HCT116 (cell line): Measurements from ENCODE around the gene SNX9. TPM values are rescaled to one million over a fixed set of nuclear protein-coding genes. Genes with fewer than 3 reads are reported as not detected.

Experiments used
- ATAC-seq: fragments of 200-7000 bp; cut with Tn5 transposase; 2 replicates; pipeline ENCODE4 v1.9.1; 2020; ENCODE audit warnings: mild to moderate bottlenecking, moderate library complexity
- BruUV-seq: library from RNA; stranded (reverse); fragments of 400-500 nt; replicated peaks from 2 replicates; lab custom pipeline; 2021; lab: Mats Ljungman, UMichigan
- CTCF ChIA-PET: fragments of 300-600 bp; sonication (Branson Sonifier 250); formaldehyde crosslinking; loops from one replicate; lab custom pipeline; 2021; ENCODE audit warnings: antibody characterized with exemption; lab: Charles Lee
- POLR2A ChIA-PET: fragments of 300-600, 350-600 bp; sonication (Branson Sonifier 250); formaldehyde crosslinking; loops from one replicate; lab custom pipeline; 2021; ENCODE audit warnings: antibody characterized with exemption; lab: Charles Lee
- RAD21 ChIA-PET, 2 experiments: fragments of 300-600 bp; sonication (Branson Sonifier 250); formaldehyde crosslinking; loops; one replicate each; lab custom pipeline; 2023; ENCODE audit warnings: low total read pairs in 2 of 2; ENCODE audit not compliant: uncharacterized antibody in 2 of 2, unreplicated experiment in 2 of 2, low non-redundant PET in 1 of 2; lab: Charles Lee
- DNase-seq: peaks from one replicate; pipeline ENCODE4 v3.0.0-alpha.2; 2010; ENCODE audit warnings: low read depth, low spot score
- H2AFZ ChIP-seq: fragments of 200-600 bp; shearing (Covaris generic), sonication (generic); 2 replicates; pipeline ENCODE4 v1.6.1; 2017; ENCODE audit warnings: low read depth, mixed run types, mixed read lengths, antibody characterized with exemption, low read length; ENCODE audit not compliant: poor library complexity, severe bottlenecking
- H3K27ac ChIP-seq: 2 replicates; pipeline ENCODE4 v1.5.1; 2012; ENCODE audit warnings: low read depth, low read length
- H3K27me3 ChIP-seq: fragments of 200-600 bp; sonication (generic); 2 replicates; pipeline ENCODE4 v1.6.1; 2016; ENCODE audit warnings: mixed run types, low read length, mixed read lengths; ENCODE audit not compliant: insufficient read depth
- H3K36me3 ChIP-seq, 2 experiments: fragments of 200-500 bp in 1 of 2; fragments of 200-600 bp in 1 of 2; sonication (Bioruptor generic) in 1 of 2; sonication (generic) in 1 of 2; 2 replicates each; pipeline versions ENCODE4 v1.5.1 to v1.6.1; 2014 to 2016; ENCODE audit warnings: low read length in 2 of 2, inconsistent platforms in 1 of 2, mixed read lengths in 1 of 2, mixed run types in 1 of 2; ENCODE audit not compliant: insufficient read depth in 2 of 2, control insufficient read depth in 1 of 2
- H3K4me1 ChIP-seq, 2 experiments: fragments of 200-600 bp in 1 of 2; sonication (generic) in 1 of 2; 2 replicates each; pipeline versions ENCODE4 v1.5.1 to v1.6.1; 2012 to 2017; ENCODE audit warnings: low read length in 2 of 2, inconsistent platforms in 1 of 2, mild to moderate bottlenecking in 1 of 2, mixed read lengths in 1 of 2, mixed run types in 1 of 2, moderate library complexity in 1 of 2; ENCODE audit not compliant: insufficient read depth in 2 of 2, control insufficient read depth in 1 of 2
- H3K4me2 ChIP-seq: fragments of 200-600 bp; sonication (generic); 2 replicates; pipeline ENCODE4 v1.6.1; 2017; ENCODE audit warnings: mixed run types, low read length, mixed read lengths
- H3K4me3 ChIP-seq, 2 experiments: fragments of 200-600 bp in 1 of 2; sonication (generic) in 1 of 2; replicated peaks in 1 of 2; 2 replicates each; pipeline ENCODE4 v1.5.1; 2011 to 2016; ENCODE audit warnings: low read length in 2 of 2, control low read depth in 1 of 2, low read depth in 1 of 2, mild to moderate bottlenecking in 1 of 2, mixed read lengths in 1 of 2, mixed run types in 1 of 2
- H3K79me2 ChIP-seq: fragments of 200-600 bp; sonication (generic); 2 replicates; pipeline ENCODE4 v1.6.1; 2017; ENCODE audit warnings: mild to moderate bottlenecking, mixed run types, low read length, moderate library complexity, mixed read lengths; ENCODE audit not compliant: insufficient read depth
- H3K9ac ChIP-seq: fragments of 200-600 bp; sonication (generic); 2 replicates; pipeline ENCODE4 v1.6.1; 2016; ENCODE audit warnings: low read length, mixed read lengths
- H3K9me2 ChIP-seq: fragments of 200-600 bp; sonication (generic), shearing (Covaris generic); 2 replicates; pipeline ENCODE4 v1.6.1; 2017; ENCODE audit warnings: mixed run types, mild to moderate bottlenecking, moderate library complexity; ENCODE audit not compliant: insufficient read depth
- H3K9me3 ChIP-seq, 2 experiments: fragments of 200-500 bp in 1 of 2; fragments of 200-600 bp in 1 of 2; sonication (Bioruptor generic) in 1 of 2; sonication (generic) in 1 of 2; 2 replicates each; pipeline ENCODE4 v1.6.1; 2014 to 2017; ENCODE audit warnings: low read length in 2 of 2, mixed read lengths in 2 of 2, inconsistent platforms in 1 of 2, low read depth in 1 of 2, mild to moderate bottlenecking in 1 of 2, mixed run types in 1 of 2, moderate library complexity in 1 of 2; ENCODE audit not compliant: control insufficient read depth in 1 of 2, insufficient read depth in 1 of 2
- H4K20me1 ChIP-seq: fragments of 200-600 bp; sonication (generic), shearing (Covaris generic); 2 replicates; pipeline ENCODE4 v1.6.1; 2017; ENCODE audit warnings: mixed run types, mild to moderate bottlenecking, moderate library complexity; ENCODE audit not compliant: insufficient read depth
- ATF3 ChIP-seq: IDR thresholded peaks from 2 replicates; pipeline ENCODE4 v1.6.1; 2012
- CEBPB ChIP-seq: IDR thresholded peaks from 2 replicates; pipeline ENCODE4 v1.6.1; 2012; ENCODE audit warnings: low read depth
- EGR1 ChIP-seq: IDR thresholded peaks from 2 replicates; pipeline ENCODE4 v1.6.1; 2012; ENCODE audit warnings: low read depth
- ELF1 ChIP-seq: IDR thresholded peaks from 2 replicates; pipeline ENCODE4 v1.6.1; 2012; ENCODE audit warnings: low read depth, borderline replicate concordance
- EZH2 ChIP-seq: fragments of 200-600 bp; sonication (generic); IDR thresholded peaks from 2 replicates; pipeline ENCODE4 v1.6.1; 2017; ENCODE audit warnings: antibody characterized with exemption, mixed run types
- EZH2phosphoT487 ChIP-seq: fragments of 200-600 bp; IDR thresholded peaks from 2 replicates; pipeline ENCODE4 v1.6.1; 2018; ENCODE audit warnings: antibody characterized with exemption, borderline replicate concordance
- FOSL1 ChIP-seq: IDR thresholded peaks from 2 replicates; pipeline ENCODE4 v1.6.1; 2012; ENCODE audit warnings: low read depth
- JUND ChIP-seq: IDR thresholded peaks from 2 replicates; pipeline ENCODE4 v1.6.1; 2012
- POLR2A ChIP-seq: IDR thresholded peaks from 2 replicates; pipeline ENCODE4 v1.7.0; 2011; ENCODE audit warnings: borderline replicate concordance; ENCODE audit not compliant: insufficient read depth, insufficient read length; ENCODE audit errors: extremely low read depth
- POLR2AphosphoS5 ChIP-seq: IDR thresholded peaks from 2 replicates; pipeline ENCODE4 v1.6.1; 2011; ENCODE audit warnings: mild to moderate bottlenecking, low read depth, low read length, moderate library complexity
- RAD21 ChIP-seq: IDR thresholded peaks from 2 replicates; pipeline ENCODE4 v1.6.1; 2012; ENCODE audit warnings: low read depth, mild to moderate bottlenecking
- SIN3A ChIP-seq: IDR thresholded peaks from 2 replicates; pipeline ENCODE4 v1.6.1; 2012; ENCODE audit warnings: low read depth
- SP1 ChIP-seq: IDR thresholded peaks from 2 replicates; pipeline ENCODE4 v1.6.1; 2012; ENCODE audit warnings: low read depth
- YY1 ChIP-seq: IDR thresholded peaks from 2 replicates; pipeline ENCODE4 v1.6.1; 2011; ENCODE audit warnings: low read length, low read depth, moderate library complexity, mild to moderate bottlenecking; ENCODE audit not compliant: insufficient replicate concordance; ENCODE audit errors: extremely low read depth
- ZBTB33 ChIP-seq: IDR thresholded peaks from 2 replicates; pipeline ENCODE4 v1.6.1; 2011; ENCODE audit warnings: mild to moderate bottlenecking, low read length, moderate library complexity; ENCODE audit not compliant: insufficient replicate concordance; ENCODE audit errors: extremely low read depth
- ZNF274 ChIP-seq: fragments of 200-500 bp; sonication (Bioruptor generic); IDR thresholded peaks from 2 replicates; pipeline ENCODE4 v1.6.1; 2014; ENCODE audit warnings: mild to moderate bottlenecking, low read depth, low read length, inconsistent platforms
- intact Hi-C: fragments of 100-400 bp; cut with micrococcal nuclease; formaldehyde crosslinking; loops from 2 replicates; pipeline ENCODE4 v1.10.0; 2022
- total RNA-seq: library from RNA; stranded (reverse); gene quantifications from one replicate; pipeline ENCODE4 v1.2.1, GENCODE V29; 2021; ENCODE audit not compliant: unreplicated experiment
- TF ChIP-seq, protein P1 (sequence below): IDR thresholded peaks from 2 replicates; pipeline ENCODE4 v1.6.1; 2012; ENCODE audit warnings: low read depth
- TF ChIP-seq, protein P2 (sequence below): IDR thresholded peaks from 2 replicates; pipeline ENCODE4 v1.6.1; 2012

Gene SNX9
- total RNA-seq, 1 experiment from 2014 or later, result 42.5 TPM

GRCh38 chr6:157959451-157960227 lies 136.6 kb downstream of the SNX9 start:
- no peak overlapping the region for H3K4me3 ChIP-seq
- CTCF ChIA-PET, result no interaction called here
- DNase-seq (no peak), ATAC-seq (no peak)
- no peaks in the 10 kb centered on the region for H3K79me2 ChIP-seq
- no peak overlapping the region for H2AFZ ChIP-seq
- H3K27me3 ChIP-seq, result no peaks in the 10 kb centered on the region
- TF ChIP-seq FOSL1 (no peak), SIN3A (no peak), POLR2AphosphoS5 (no peak), EZH2phosphoT487 (no peak), YY1 (no peak), EGR1 (no peak), ATF3 (no peak), ZNF274 (no peak), ELF1 (no peak), SP1 (no peak), POLR2A (no peak), RAD21 (no peak), EZH2 (no peak), CEBPB (no peak), JUND (no peak), ZBTB33 (no peak)
- TF ChIP-seq, protein P1, sequence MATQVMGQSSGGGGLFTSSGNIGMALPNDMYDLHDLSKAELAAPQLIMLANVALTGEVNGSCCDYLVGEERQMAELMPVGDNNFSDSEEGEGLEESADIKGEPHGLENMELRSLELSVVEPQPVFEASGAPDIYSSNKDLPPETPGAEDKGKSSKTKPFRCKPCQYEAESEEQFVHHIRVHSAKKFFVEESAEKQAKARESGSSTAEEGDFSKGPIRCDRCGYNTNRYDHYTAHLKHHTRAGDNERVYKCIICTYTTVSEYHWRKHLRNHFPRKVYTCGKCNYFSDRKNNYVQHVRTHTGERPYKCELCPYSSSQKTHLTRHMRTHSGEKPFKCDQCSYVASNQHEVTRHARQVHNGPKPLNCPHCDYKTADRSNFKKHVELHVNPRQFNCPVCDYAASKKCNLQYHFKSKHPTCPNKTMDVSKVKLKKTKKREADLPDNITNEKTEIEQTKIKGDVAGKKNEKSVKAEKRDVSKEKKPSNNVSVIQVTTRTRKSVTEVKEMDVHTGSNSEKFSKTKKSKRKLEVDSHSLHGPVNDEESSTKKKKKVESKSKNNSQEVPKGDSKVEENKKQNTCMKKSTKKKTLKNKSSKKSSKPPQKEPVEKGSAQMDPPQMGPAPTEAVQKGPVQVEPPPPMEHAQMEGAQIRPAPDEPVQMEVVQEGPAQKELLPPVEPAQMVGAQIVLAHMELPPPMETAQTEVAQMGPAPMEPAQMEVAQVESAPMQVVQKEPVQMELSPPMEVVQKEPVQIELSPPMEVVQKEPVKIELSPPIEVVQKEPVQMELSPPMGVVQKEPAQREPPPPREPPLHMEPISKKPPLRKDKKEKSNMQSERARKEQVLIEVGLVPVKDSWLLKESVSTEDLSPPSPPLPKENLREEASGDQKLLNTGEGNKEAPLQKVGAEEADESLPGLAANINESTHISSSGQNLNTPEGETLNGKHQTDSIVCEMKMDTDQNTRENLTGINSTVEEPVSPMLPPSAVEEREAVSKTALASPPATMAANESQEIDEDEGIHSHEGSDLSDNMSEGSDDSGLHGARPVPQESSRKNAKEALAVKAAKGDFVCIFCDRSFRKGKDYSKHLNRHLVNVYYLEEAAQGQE, result no peak
- TF ChIP-seq, protein P2, sequence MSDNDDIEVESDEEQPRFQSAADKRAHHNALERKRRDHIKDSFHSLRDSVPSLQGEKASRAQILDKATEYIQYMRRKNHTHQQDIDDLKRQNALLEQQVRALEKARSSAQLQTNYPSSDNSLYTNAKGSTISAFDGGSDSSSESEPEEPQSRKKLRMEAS, result no peak
- BruUV-seq, result no TSS peak
- no peaks in the 10 kb centered on the region for H3K9me2 ChIP-seq
- H3K9ac ChIP-seq, result no peak overlapping the region
- H3K4me2 ChIP-seq, result no peak overlapping the region
- peaks cover 5 to 7% of the 10 kb centered on the region in 2 experiments; a peak in 3 of 4 replicates for H3K4me1 ChIP-seq
- RAD21 ChIA-PET, result no interaction called here
- no peak overlapping the region for H3K27ac ChIP-seq
- intact Hi-C loops, result loop anchor here (10.0 kb wide), 1 partner anchor 295 kb away; no protein-coding TSS in a partner anchor
- H4K20me1 ChIP-seq, result no peaks in the 10 kb centered on the region
- POLR2A ChIA-PET, result no interaction called here
- peaks cover 4 to 11% of the 10 kb centered on the region in 2 experiments; a peak in 3 of 4 replicates for H3K9me3 ChIP-seq
- no peaks in the 10 kb centered on the region for H3K36me3 ChIP-seq
